Measurements from ENCODE around the gene C9orf152. TPM values are rescaled to one million over a fixed set of nuclear protein-coding genes. Genes with fewer than 3 reads are reported as not detected.

The C9orf152 gene
- total and polyA plus RNA-seq, 4 donors, result 0.08 to 0.29 (median 0.20) TPM; not detected in 1

GRCh38 chr9:110173322-110173642 lies 34.7 kb downstream of the C9orf152 start:
- TF ChIP-seq CTCF (IDR thresholded peaks at IDR 0.05; ENCODE audit: low read depth, low read length, missing input control), result no peak
- no peak for TF ChIP-seq GABPA (IDR thresholded peaks at IDR 0.05 in 1 of 2, conservative IDR thresholded peaks at IDR 0.05 in 1 of 2)
- no peak for TF ChIP-seq NR2F2 (IDR thresholded peaks at IDR 0.05)
- TF ChIP-seq RAD21 (IDR thresholded peaks at IDR 0.05), result no peak
- TF ChIP-seq TAF1 (conservative IDR thresholded peaks at IDR 0.05), result no peak
- H3K4me1 ChIP-seq (ENCODE audit: control insufficient read depth in 4 of 4, insufficient read depth in 4 of 4, low read length in 3 of 4), result no peaks in the 10 kb centered on the region
- peaks cover 1 to 17% (median 6%) of the 10 kb centered on the region in 4 donors for H3K36me3 ChIP-seq (ENCODE audit: control insufficient read depth in 4 of 4, insufficient read depth in 3 of 4, low read depth in 1 of 4, low read length in 3 of 4)
- H3K9me3 ChIP-seq (ENCODE audit: control insufficient read depth in 4 of 4, low read length in 3 of 4), result no peaks in the 10 kb centered on the region
- no peak overlapping the region for H3K9ac ChIP-seq (ENCODE audit: low read depth in 1 of 2, low read length in 2 of 2)
- H3K27me3 ChIP-seq (ENCODE audit: control insufficient read depth in 4 of 4, insufficient read depth in 4 of 4, low read length in 3 of 4), result no peaks in the 10 kb centered on the region
- DNase-seq (ENCODE audit: low spot score), result no peak
- no peak overlapping the region for H3K4me3 ChIP-seq (ENCODE audit: low read depth in 1 of 3, low read length in 3 of 3)
- no peak overlapping the region for H3K27ac ChIP-seq (ENCODE audit: low read depth in 1 of 2, low read length in 2 of 2)
- WGBS, result 58% methylated on average over 7 of the region's 7 CpGs

GRCh38 chr9:110170357-110171257 lies 37.4 kb downstream of the C9orf152 start:
- Histone ChIP-seq H3K27ac (ENCODE audit: low read depth in 1 of 2, low read length in 2 of 2) (no peak overlapping the region), H3K27me3 (ENCODE audit: control insufficient read depth in 4 of 4, insufficient read depth in 4 of 4, low read length in 3 of 4) (no peaks in the 10 kb centered on the region), H3K9me3 (ENCODE audit: control insufficient read depth in 4 of 4, low read length in 3 of 4) (no peaks in the 10 kb centered on the region), H3K9ac (ENCODE audit: low read depth in 1 of 2, low read length in 2 of 2) (no peak overlapping the region), H3K36me3 (ENCODE audit: control insufficient read depth in 4 of 4, insufficient read depth in 3 of 4, low read depth in 1 of 4, low read length in 3 of 4) (peaks cover 1 to 17% (median 6%) of the 10 kb centered on the region in 4 donors), H3K4me3 (ENCODE audit: low read depth in 1 of 3, low read length in 3 of 3) (no peak overlapping the region), H3K4me1 (ENCODE audit: control insufficient read depth in 4 of 4, insufficient read depth in 4 of 4, low read length in 3 of 4) (peaks cover 0 to 1% (median 0%) of the 10 kb centered on the region in 4 donors)
- DNase-seq (ENCODE audit: low spot score), result no peak
- no peak for TF ChIP-seq NR2F2 (IDR thresholded peaks at IDR 0.05)
- TF ChIP-seq RXRA (IDR thresholded peaks at IDR 0.05), result no peak
- TF ChIP-seq REST (IDR thresholded peaks at IDR 0.05), result no peak
- no peak for TF ChIP-seq FOXA1 (IDR thresholded peaks at IDR 0.05)
- no peak for TF ChIP-seq RAD21 (IDR thresholded peaks at IDR 0.05)
- no peak for TF ChIP-seq EGR1 (IDR thresholded peaks at IDR 0.05; ENCODE audit: low read depth in 2 of 2)
- TF ChIP-seq JUND (IDR thresholded peaks at IDR 0.05), result no peak
- 90% methylated on average over 9 of the region's 9 CpGs for WGBS

GRCh38 chr9:110168486-110168885 lies 39.5 kb downstream of the C9orf152 start:
- TF ChIP-seq, protein P1, sequence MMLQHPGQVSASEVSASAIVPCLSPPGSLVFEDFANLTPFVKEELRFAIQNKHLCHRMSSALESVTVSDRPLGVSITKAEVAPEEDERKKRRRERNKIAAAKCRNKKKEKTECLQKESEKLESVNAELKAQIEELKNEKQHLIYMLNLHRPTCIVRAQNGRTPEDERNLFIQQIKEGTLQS (IDR thresholded peaks at IDR 0.05), result no peak
- TF ChIP-seq HNF4A (conservative IDR thresholded peaks at IDR 0.05) (no peak), SP1 (IDR thresholded peaks at IDR 0.05) (no peak), REST (IDR thresholded peaks at IDR 0.05) (no peak)
- H3K27me3 ChIP-seq (ENCODE audit: control insufficient read depth in 4 of 4, insufficient read depth in 4 of 4, low read length in 3 of 4), result no peaks in the 10 kb centered on the region
- peaks cover 0 to 1% (median 0%) of the 10 kb centered on the region in 4 donors for H3K4me1 ChIP-seq (ENCODE audit: control insufficient read depth in 4 of 4, insufficient read depth in 4 of 4, low read length in 3 of 4)
- no peak overlapping the region for H3K4me3 ChIP-seq (ENCODE audit: low read depth in 1 of 3, low read length in 3 of 3)
- H3K27ac ChIP-seq (ENCODE audit: low read depth in 1 of 2, low read length in 2 of 2), result no peak overlapping the region
- H3K36me3 ChIP-seq (ENCODE audit: control insufficient read depth in 4 of 4, insufficient read depth in 3 of 4, low read depth in 1 of 4, low read length in 3 of 4), result peaks cover 3 to 17% (median 6%) of the 10 kb centered on the region in 4 donors
- no peak overlapping the region for H3K9ac ChIP-seq (ENCODE audit: low read depth in 1 of 2, low read length in 2 of 2)
- DNase-seq (ENCODE audit: low spot score), result no peak
- 82% methylated on average over 5 of the region's 5 CpGs for WGBS
- H3K9me3 ChIP-seq (ENCODE audit: control insufficient read depth in 4 of 4, low read length in 3 of 4), result no peaks in the 10 kb centered on the region
